CD4-positive, alpha-beta T cell treated with Interleukin-4 for 4 hours (primary cell): ENCODE data around the gene IQGAP3.
"Not testable (repeated sequence)": the region's sequence is repeated elsewhere in the genome, so short reads cannot be mapped to it uniquely, and the experiment has no call there.

Experiments
- DNase-seq: peaks from one replicate; pipeline ENCODE4 v3.0.0-alpha.2; 2020

Gene IQGAP3

DNA sequence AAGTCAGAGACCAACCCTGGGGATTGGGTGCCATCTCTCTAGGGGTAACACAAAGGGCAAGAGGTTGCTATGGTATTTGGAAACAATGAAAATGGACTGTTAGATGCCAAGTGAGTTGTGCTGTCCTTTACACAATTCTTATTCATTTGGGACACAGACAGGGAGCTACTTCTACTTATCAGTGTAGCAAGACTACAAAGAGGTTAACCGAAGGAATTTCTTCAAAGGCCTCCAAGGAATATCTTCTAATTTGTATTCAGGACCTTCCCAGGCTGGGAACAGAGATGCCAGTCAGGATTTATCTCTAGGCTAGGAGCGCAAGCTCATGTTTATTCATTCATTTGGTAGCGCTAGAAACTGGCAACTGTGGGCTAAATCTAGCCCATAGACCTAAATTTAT is 21.8 kb upstream of the IQGAP3 start:
- no peak for DNase-seq

DNA sequence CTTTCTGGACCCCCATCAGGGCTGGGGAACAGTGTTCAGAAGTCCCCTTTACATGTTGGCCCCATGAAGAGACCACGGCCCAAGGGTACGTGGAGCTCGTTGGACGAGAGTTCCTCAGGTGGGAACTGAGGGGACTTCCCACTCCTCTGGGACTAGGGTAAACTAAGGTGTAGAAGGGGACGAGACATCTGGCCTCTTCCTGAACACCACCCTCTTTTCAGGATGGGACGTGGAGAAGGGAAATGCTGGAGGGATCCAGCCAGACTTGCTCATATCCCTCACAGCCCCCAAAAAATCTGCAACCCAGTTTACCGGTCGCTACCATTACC is 21.3 kb upstream of the IQGAP3 start:
- no peak for DNase-seq

GRCh38 chr1:156592910-156593660 is 20.7 kb upstream of the IQGAP3 start:
- DNase-seq: no peak

GRCh38 chr1:156592158-156592909 is 20.0 kb upstream of the IQGAP3 start:
- no peak for DNase-seq

- peak; percentile 46 for DNase-seq
Measured at GRCh38 chr1:156591432-156592157, 19.2 kb upstream of the IQGAP3 start, which contains the start of gene NAXE. NAXE (plus strand) TSS chr1:156591776; CDS start chr1:156591805, 29 bp downstream.

GRCh38 chr1:156591181-156591431 is 18.7 kb upstream of the IQGAP3 start:
- no peak for DNase-seq

GRCh38 chr1:156590326-156591180 is 18.2 kb upstream of the IQGAP3 start:
- no peak for DNase-seq

DNA sequence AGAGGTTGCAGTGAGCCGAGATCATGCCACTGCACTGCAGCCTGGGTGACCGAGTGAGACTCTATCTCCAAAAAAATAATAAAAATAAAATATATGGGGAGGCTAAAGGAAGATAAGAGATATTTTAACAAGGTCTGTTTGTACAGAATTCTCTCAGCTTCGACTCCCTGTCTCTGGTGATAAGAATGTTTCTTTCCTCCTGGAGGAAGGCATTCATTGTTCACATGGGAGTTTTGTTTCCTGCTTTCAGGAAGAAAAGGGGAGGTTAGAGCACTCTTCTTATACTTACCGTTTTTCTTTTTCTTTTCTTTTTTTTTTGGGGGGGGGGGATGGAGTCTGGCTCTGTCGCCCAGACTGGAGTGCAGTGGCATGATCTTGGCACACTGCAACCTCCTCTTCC is 17.2 kb upstream of the IQGAP3 start:
- DNase-seq: no peak

DNA sequence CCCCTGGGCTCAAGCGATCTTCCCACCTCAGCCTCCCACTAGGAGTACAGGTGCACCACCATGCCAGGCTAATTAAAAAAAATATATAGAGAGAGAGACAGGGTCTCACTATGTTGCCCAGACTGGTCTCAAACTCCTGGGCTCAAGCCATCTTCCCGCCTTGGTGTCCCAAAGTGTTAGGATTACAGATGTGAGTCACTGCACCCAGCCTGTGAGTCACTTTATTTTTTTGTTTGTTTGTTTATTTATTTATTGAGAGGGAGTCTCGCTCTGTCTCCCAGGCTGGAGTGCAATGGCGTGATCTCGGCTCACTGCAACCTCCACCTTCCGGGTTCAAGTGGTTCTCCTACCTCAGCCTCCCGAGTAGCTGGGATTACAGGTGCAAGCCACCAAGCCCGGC is 15.6 kb upstream of the IQGAP3 start:
- not testable (repeated sequence) for DNase-seq

DNA sequence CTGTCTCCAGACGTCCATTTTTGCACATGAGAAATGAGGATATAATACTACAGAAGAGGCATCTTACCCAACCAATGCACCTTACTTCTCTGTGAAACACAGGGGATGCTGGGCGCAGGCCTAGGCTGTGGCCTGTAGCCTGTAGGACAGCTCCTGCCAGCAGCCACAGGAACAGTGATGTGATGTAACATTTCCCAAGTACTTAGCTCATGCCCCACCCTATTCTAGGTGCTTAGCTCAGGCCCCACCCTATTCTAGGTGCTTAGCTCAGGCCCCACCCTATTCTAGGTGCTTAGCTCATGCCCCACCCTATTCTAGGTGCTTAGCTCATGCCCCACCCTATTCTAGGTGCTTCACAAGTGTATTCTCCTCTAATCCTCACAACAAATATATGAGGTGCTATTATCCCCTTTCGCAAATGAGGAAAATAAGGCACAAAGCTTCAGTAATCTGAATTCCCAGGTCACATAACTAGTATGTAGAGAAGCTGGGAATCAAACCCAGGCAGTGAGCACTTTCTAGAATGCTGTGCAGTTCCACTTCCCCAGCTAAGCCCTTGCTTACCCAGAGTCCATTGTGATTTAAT is 14.6 kb upstream of the IQGAP3 start:
- DNase-seq: no peak

- no peak for DNase-seq
Measured at GRCh38 chr1:156586323-156586722, 14.0 kb upstream of the IQGAP3 start.

GRCh38 chr1:156584813-156585212 is 12.4 kb upstream of the IQGAP3 start:
- DNase-seq: no peak

DNA sequence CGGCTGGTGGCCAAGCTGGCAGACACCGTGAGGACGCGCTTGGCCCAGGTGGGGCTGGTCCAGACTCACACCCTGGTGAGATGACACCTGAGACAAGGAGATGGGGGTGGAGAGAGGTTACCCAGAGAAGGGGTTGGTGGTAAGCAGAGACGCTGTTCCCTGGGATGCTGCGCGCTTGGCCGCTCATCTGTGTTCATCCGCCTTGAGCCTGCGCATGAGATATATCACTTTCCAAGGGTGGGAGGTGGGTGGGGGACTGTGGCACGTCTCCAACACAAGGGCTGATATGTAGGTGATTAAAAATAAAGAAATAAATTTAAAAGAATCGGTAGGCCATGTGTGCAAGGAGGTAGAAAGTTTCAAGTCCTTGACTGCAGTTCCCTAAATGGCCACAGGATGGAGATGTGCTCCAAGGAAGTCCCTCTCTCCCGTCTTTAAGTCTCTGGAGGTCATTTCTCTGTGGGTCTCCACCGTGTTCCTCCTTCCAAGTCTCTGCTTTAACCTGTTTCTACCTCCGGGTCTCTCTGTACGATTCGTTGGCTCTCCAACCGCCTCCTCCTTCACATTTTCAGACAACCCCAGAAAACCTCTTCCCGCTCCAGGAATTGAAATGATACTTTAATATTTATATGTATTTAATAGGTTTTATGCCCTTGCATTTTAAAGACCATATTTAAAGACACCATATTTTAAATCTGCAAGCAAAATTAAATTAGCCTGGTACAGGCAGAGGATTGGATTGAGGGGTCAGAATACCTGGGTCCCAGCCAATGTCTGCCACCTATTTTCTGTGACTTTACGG is 11.7 kb upstream of the IQGAP3 start:
- peak; percentile 78 for DNase-seq

GRCh38 chr1:156582388-156583017 is 10.1 kb upstream of the IQGAP3 start:
- DNase-seq: peak; percentile 14

DNA sequence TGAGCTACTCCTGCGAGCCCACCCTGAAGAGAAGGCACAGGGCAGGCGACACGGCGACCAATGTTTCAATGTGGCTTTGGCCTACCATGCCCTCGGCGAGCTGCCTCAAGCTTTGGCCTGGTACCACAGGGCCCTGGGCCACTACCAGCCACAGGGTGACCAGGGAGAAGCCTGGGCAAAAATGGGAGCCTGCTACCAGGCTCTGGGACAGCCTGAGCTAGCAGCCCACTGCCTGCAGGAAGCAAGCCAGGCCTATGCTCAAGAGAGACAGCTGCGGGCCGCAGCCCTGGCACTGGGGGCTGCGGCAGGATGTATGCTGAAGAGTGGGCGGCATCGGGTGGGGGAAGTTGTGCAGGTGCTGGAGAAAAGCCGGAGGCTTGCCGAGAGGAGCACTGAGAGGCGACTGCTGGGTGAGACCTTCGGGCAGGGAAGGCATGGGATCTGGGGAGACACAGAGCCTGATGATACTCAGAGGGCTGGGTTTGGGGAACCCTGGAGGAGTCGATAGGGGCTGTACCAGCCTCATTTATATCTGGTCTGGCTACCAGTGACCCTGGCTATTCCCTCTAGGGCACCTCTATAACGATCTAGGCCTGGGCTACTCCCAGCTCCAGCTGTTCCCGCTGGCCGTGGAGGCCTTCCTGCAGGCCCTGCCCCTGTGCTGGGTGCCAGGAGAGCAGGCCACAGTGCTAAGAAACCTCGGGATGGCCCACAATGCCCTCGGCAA is 9.5 kb upstream of the IQGAP3 start:
- peak; percentile 10 for DNase-seq

- no peak for DNase-seq
Measured at GRCh38 chr1:156579472-156579871, 7.1 kb upstream of the IQGAP3 start, which contains the start of gene TTC24. TTC24 (plus strand) TSS chr1:156579723; CDS start chr1:156581365, 1,642 bp downstream.

DNA sequence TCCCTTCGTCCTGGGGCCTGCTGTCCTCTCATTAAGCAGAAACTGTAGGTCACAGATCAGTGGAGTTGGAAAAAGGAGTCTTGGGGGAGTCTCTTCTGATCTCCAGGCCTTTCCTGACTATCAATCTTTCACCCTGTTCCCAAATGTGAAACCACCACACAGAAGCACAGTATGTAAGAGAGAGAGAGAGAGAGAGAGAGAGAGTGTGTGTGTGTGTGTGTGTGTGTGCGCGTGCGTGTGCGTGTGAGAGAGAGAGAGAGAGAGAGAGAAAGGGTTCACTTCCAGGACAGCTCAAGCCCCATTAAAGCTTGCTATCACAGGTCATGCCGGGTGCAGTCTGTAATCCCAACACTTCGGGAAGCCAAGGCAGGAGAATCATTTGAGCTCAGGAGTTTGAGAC is 5.7 kb upstream of the IQGAP3 start:
- no peak for DNase-seq

DNA sequence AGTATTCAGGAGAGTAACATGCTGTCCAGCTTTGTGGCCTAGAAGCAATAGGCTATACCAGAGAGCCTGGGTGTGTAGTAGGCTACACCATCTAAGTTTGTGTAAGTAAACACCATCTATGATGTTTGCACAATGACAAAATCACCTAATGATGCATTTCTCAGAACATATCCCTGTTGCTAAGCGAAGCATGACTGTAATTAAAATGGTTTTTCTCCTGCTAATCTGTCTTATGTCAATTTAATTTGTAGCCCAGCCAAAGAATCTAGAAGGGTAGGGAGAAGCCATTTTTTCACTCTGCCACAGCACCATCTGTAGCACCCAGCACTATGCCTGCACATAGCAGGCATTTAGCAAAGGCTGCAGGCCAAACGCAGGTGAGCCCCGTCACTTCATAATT is 5.2 kb upstream of the IQGAP3 start:
- no peak for DNase-seq

DNA sequence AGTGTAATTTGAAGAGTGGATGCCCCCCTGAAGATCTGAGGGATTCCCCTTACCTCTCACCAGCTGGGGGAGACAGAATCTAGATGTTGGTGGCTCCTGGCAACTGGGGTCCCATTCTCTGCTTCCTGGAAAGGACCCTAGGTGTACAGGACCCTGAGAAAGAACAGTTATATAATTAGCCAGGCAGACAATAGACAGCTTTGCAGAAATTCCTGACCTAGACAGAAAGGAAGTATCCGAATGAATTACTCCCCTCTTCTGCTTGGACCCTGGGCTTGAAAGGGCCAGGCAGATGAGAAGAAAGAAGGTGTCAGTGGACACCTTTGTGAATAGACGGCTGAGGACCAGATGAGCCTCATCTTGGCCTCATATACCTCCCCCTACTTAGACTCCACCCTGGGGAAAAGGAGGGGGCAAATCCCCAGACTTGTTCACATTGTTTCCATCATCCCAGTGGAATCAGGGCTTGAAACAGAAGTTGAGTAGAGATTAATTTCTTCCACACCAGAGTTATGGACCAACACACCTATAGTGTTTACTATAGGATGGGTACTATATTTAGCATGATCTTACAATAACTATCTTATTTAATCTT is 1.8 kb upstream of the IQGAP3 start:
- DNase-seq: no peak

GRCh38 chr1:156572663-156573018 is 276 bp upstream of the IQGAP3 start:
- no peak for DNase-seq
